ENCODE results near the gene TADA2A. TPM values are rescaled to one million over a fixed set of nuclear protein-coding genes. Genes with fewer than 3 reads are reported as not detected.

The TADA2A gene
- total and polyA plus RNA-seq, 2 of the 8 experiments (the other 6 are each of a cell fraction or from before 2014, with no cell fraction given) = 8.4 to 18.5 TPM

DNA sequence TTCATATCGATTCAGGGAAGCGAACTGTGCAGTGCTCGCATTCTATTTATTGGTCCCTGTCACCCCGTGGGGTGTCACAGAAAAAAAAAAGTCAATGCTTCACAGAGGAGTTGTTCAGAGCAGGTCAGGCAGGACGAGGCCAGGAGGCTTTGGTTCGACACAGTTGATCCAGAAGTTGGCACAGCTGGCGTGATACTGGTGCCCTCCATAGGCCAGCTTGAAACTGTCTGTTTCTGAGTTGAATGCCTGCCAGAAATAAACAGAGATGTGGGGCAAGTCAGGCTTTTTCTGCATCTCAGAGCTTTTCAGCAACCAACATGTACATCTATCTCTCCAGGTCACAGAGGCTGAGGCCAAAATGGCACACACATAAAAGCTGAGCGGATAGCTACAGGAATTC lies 112.1 kb downstream of the TADA2A start:
- ChIA-PET POLR2A (ENCODE audit: partially characterized antibody) (no interaction called here), CTCF (ENCODE audit: partially characterized antibody) (interaction anchor here (1.0 to 4.8 kb wide), 7 partner anchors 9 to 145 kb away, joined by 4 to 29 read pairs (median 8); no protein-coding TSS in a partner anchor)
- Histone ChIP-seq H3K4me2 (ENCODE audit: insufficient read depth in 1 of 2, low read depth in 2 of 2, low read length in 2 of 2) (no peak overlapping the region), H3K27ac (ENCODE audit: low read depth, low read length) (no peak overlapping the region), H3K9ac (replicated peaks in 1 of 4; ENCODE audit: extremely low read depth in 1 of 4, low read depth in 3 of 4, low read length in 3 of 4) (no peak overlapping the region), H2AFZ (ENCODE audit: low read length) (no peak overlapping the region), H3K14ac (ENCODE audit: insufficient read length) (no peak overlapping the region), H2BK120ac (replicated peaks; ENCODE audit: low read depth, low read length) (no peak overlapping the region), H3K4ac (replicated peaks; ENCODE audit: insufficient read length, low read depth, low read length) (no peak overlapping the region), H3K23ac (ENCODE audit: insufficient read length) (no peak overlapping the region), H3K79me1 (ENCODE audit: low read depth, low read length) (no peaks in the 10 kb centered on the region; the same call in 1 of the 2 replicates), H4K8ac (ENCODE audit: extremely low read depth, insufficient read depth, low read length) (no peak overlapping the region), H3K79me2 (ENCODE audit: control insufficient read depth in 1 of 2, insufficient read depth in 2 of 2, low read length in 2 of 2) (no peaks in the 10 kb centered on the region), H3K4me3 (ENCODE audit: extremely low read depth in 1 of 4, insufficient read depth in 2 of 4, low read depth in 3 of 4, low read length in 4 of 4) (no peak overlapping the region), H3K56ac (replicated peaks; ENCODE audit: insufficient read length, low read depth, low read length) (no peak overlapping the region), H3K36me3 (ENCODE audit: control insufficient read depth in 2 of 4, insufficient read depth in 4 of 4, low read length in 3 of 4) (peaks cover 0 to 28% (median 6%) of the 10 kb centered on the region in 4 experiments; a peak in 5 of 8 replicates), H2BK12ac (ENCODE audit: low read depth, low read length) (no peak overlapping the region), H3K9me3 (ENCODE audit: insufficient read depth in 2 of 2, low read depth in 1 of 2, low read length in 1 of 2) (no peaks in the 10 kb centered on the region), H4K20me1 (replicated peaks in 1 of 2; ENCODE audit: control insufficient read depth in 1 of 2, insufficient read depth in 2 of 2, low read length in 2 of 2) (no peaks in the 10 kb centered on the region), H2AK5ac (ENCODE audit: low read depth, low read length) (no peak overlapping the region), H3K23me2 (ENCODE audit: low read depth, low read length) (no peaks in the 10 kb centered on the region; the same call in 1 of the 2 replicates), H4K91ac (replicated peaks; ENCODE audit: insufficient read length, low read length) (no peak overlapping the region), H3K27me3 (replicated peaks in 1 of 4; ENCODE audit: control insufficient read depth in 3 of 4, extremely low read depth in 1 of 4, insufficient read depth in 3 of 4, low read length in 3 of 4) (no peaks in the 10 kb centered on the region), H2BK20ac (ENCODE audit: low read length) (no peak overlapping the region), H3K18ac (ENCODE audit: extremely low read depth, low read length) (no peak overlapping the region), H2BK5ac (ENCODE audit: low read depth, low read length) (no peak overlapping the region), H4K5ac (ENCODE audit: insufficient read length, low read depth, low read length) (no peak overlapping the region), H3K4me1 (replicated peaks in 1 of 4; ENCODE audit: control insufficient read depth in 3 of 4, insufficient read depth in 4 of 4, low read length in 3 of 4) (no peaks in the 10 kb centered on the region), H2BK15ac (ENCODE audit: low read length) (no peak overlapping the region)
- TF ChIP-seq GABPA (IDR thresholded peaks at IDR 0.05; ENCODE audit: borderline replicate concordance, insufficient read depth, low read length) (no peak), SIN3A (conservative IDR thresholded peaks at IDR 0.05 in 1 of 2, IDR thresholded peaks at IDR 0.05 in 1 of 2; ENCODE audit: low read depth in 1 of 2, low read length in 2 of 2) (no peak), KDM4A (IDR thresholded peaks at IDR 0.05; ENCODE audit: low read depth, low read length, severe bottlenecking) (no peak), TAF7 (optimal IDR thresholded peaks at IDR 0.05; ENCODE audit: borderline replicate concordance, low read depth, low read length) (no peak)
- TF ChIP-seq, protein P1, sequence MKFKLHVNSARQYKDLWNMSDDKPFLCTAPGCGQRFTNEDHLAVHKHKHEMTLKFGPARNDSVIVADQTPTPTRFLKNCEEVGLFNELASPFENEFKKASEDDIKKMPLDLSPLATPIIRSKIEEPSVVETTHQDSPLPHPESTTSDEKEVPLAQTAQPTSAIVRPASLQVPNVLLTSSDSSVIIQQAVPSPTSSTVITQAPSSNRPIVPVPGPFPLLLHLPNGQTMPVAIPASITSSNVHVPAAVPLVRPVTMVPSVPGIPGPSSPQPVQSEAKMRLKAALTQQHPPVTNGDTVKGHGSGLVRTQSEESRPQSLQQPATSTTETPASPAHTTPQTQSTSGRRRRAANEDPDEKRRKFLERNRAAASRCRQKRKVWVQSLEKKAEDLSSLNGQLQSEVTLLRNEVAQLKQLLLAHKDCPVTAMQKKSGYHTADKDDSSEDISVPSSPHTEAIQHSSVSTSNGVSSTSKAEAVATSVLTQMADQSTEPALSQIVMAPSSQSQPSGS (IDR thresholded peaks at IDR 0.05; ENCODE audit: low read length) = no peak
- no peak for FAIRE-seq
- no peak for DNase-seq (ENCODE audit: low read depth in 1 of 2, low spot score in 2 of 2)
- WGBS, 2 experiments (ENCODE audit: extremely low coverage in 1 of 2, insufficient coverage in 1 of 2, insufficient read length in 1 of 2, insufficient replicate concordance in 2 of 2, low coverage in 1 of 2, low lambda C conversion rate in 2 of 2, missing lambda C conversion rate in 1 of 2) = 90% methylated on average over 8 of the region's 8 CpGs; no CpG with 5 or more reads in 1 of the 2 experiments
